GM12878 (cell line): ENCODE measurements around the gene CATSPERZ. TPM values are rescaled to one million over a fixed set of nuclear protein-coding genes. Genes with fewer than 3 reads are reported as not detected.

Source experiments
- ATAC-seq: fragments of 200-7000 bp; cut with Tn5 transposase; 3 replicates; pipeline ENCODE4 v1.9.1; 2020; ENCODE audit warnings: mild to moderate bottlenecking, moderate library complexity
- BruUV-seq: library from RNA; stranded (reverse); fragments of 400-500 nt; replicated peaks from 2 replicates; lab custom pipeline; 2021; lab: Mats Ljungman, UMichigan
- CTCF ChIA-PET: fragments of 300-600 bp; sonication (Branson Sonifier 250); formaldehyde crosslinking; extraction: SDS; loops from one replicate; lab custom pipeline; 2021; ENCODE audit warnings: inconsistent platforms; lab: Yijun Ruan, JAX
- POLR2A ChIA-PET: fragments of 350-600 bp; formaldehyde crosslinking; extraction: SDS; loops from one replicate; lab custom pipeline; 2021; ENCODE audit warnings: inconsistent platforms; lab: Charles Lee
- RAD21 ChIA-PET: fragments of 300-600 bp; sonication (Branson Sonifier 250); formaldehyde crosslinking; loops from one replicate; lab custom pipeline; 2023; ENCODE audit warnings: antibody characterized with exemption; ENCODE audit not compliant: unreplicated experiment; lab: Charles Lee
- SMC1A ChIA-PET: fragments of 300-600 bp; sonication (Branson Sonifier 250); formaldehyde crosslinking; loops from one replicate; lab custom pipeline; 2023; ENCODE audit not compliant: unreplicated experiment, uncharacterized antibody; lab: Charles Lee
- DNase-seq: peaks from one replicate; pipeline ENCODE4 v3.0.0-alpha.2; 2011; ENCODE audit warnings: low read depth, low spot score
- FAIRE-seq: peaks from 3 replicates; lab custom pipeline; 2011; peaks lifted over from hg19 to GRCh38; lab: Jason Lieb, UNC
- H2AFZ ChIP-seq: 2 replicates; pipeline ENCODE4 v1.6.0; 2011; ENCODE audit warnings: low read depth, low read length, control low read depth; ENCODE audit not compliant: control insufficient read depth
- H3K27ac ChIP-seq: 2 replicates; pipeline ENCODE4 v1.5.1; 2011; ENCODE audit warnings: control low read depth; ENCODE audit not compliant: control insufficient read depth, insufficient read depth
- H3K27me3 ChIP-seq, 2 experiments: replicated peaks in 1 of 2; 2 replicates each; pipeline versions ENCODE4 v1.6.0 to v1.6.1; 2011; ENCODE audit warnings: low read length in 1 of 2; ENCODE audit not compliant: control insufficient read depth in 2 of 2, insufficient read depth in 2 of 2
- H3K36me3 ChIP-seq, 2 experiments: 2 replicates each; pipeline ENCODE4 v1.5.1; 2011; ENCODE audit warnings: low read length in 1 of 2; ENCODE audit not compliant: control insufficient read depth in 2 of 2, insufficient read depth in 2 of 2
- H3K4me1 ChIP-seq: 2 replicates; pipeline ENCODE4 v1.6.1; 2011; ENCODE audit warnings: mild to moderate bottlenecking, low read length, moderate library complexity, mixed read lengths; ENCODE audit not compliant: control insufficient read depth, insufficient read depth
- H3K4me2 ChIP-seq: 2 replicates; pipeline ENCODE4 v1.6.0; 2011; ENCODE audit warnings: control low read depth; ENCODE audit not compliant: control insufficient read depth, insufficient read depth
- H3K4me3 ChIP-seq: fragments of 200-600 bp; sonication (generic); 2 replicates; pipeline ENCODE4 v1.5.1; 2016
- H3K79me2 ChIP-seq: 2 replicates; pipeline ENCODE4 v1.6.0; 2011; ENCODE audit warnings: low read length; ENCODE audit not compliant: control insufficient read depth, insufficient read depth
- H3K9ac ChIP-seq: 2 replicates; pipeline ENCODE4 v1.8.0; 2011; ENCODE audit warnings: low read length, control low read depth, mixed read lengths; ENCODE audit not compliant: control insufficient read depth, insufficient read depth
- H3K9me3 ChIP-seq: replicated peaks from 3 replicates; pipeline ENCODE4 v1.5.1; 2011; ENCODE audit warnings: mild to moderate bottlenecking, low read length; ENCODE audit not compliant: control insufficient read depth, insufficient read depth
- H4K20me1 ChIP-seq: 2 replicates; pipeline ENCODE4 v1.6.0; 2011; ENCODE audit not compliant: control insufficient read depth, insufficient read depth
- ATF7 ChIP-seq: fragments of 450-650 bp; IDR thresholded peaks from 2 replicates; pipeline ENCODE4 v1.6.1; 2016; ENCODE audit warnings: low read depth, mild to moderate bottlenecking
- JUND ChIP-seq: IDR thresholded peaks from 2 replicates; pipeline ENCODE4 v1.6.1; 2012; ENCODE audit warnings: low read depth, mild to moderate bottlenecking, low read length, improper control_type of control experiment, moderate library complexity
- SMARCA5 ChIP-seq: fragments of 450-650 bp; IDR thresholded peaks from 2 replicates; pipeline ENCODE4 v1.6.1; 2017; ENCODE audit warnings: mild to moderate bottlenecking
- WGBS: methylation state at CpG from one replicate; pipeline ENCODE4 v1.1.6; 2016; ENCODE audit warnings: low lambda C conversion rate; ENCODE audit not compliant: insufficient replicate concordance, insufficient coverage; ENCODE audit errors: missing lambda C conversion rate; 5-methylcytosine and 5-hydroxymethylcytosine counted together
- in situ Hi-C: fragments of 300-500 bp; cut with MboI; formaldehyde crosslinking; loops from 9 replicates; pipeline ENCODE4 v1.14.3; 2018; ENCODE audit warnings: mixed read lengths
- intact Hi-C: fragments of 100-400 bp; cut with micrococcal nuclease; formaldehyde crosslinking; loops from one replicate; pipeline ENCODE4 v1.14.2; 2022; ENCODE audit not compliant: unreplicated experiment
- polyA plus RNA-seq, 11 experiments: library from polyadenylated mRNA; depleted of rRNA in 4 of 11; unstranded in 6 of 11; stranded (reverse) in 5 of 11; fragments of >200 nt; fragmentation: Nextera tagmentation in 4 of 11; fragmentation: Illumina TruSeq in 1 of 11; extraction: Ambion mirVana in 4 of 11; extraction: Trizol in 1 of 11; gene quantifications; 1 replicate in 1 of 11; 2 replicates in 10 of 11; pipeline versions ENCODE4 v1.2.1 to v1.2.3, GENCODE V29; 2011 to 2016; ENCODE audit warnings: inconsistent platforms in 2 of 11, missing spikeins in 2 of 11, low read depth in 1 of 11
- total RNA-seq, 4 experiments: library from RNA; depleted of rRNA in 3 of 4; stranded (reverse); fragments of >200 nt in 3 of 4; fragmentation: Illumina TruSeq in 1 of 4; extraction: Trizol in 1 of 4; gene quantifications; 2 replicates each; pipeline versions ENCODE4 v1.2.1 to v1.2.3, GENCODE V29; 2013 to 2021
- TF ChIP-seq, protein P1 (sequence below): fragments of 450-650 bp; IDR thresholded peaks from 2 replicates; pipeline ENCODE4 v1.6.1; 2017; ENCODE audit warnings: mild to moderate bottlenecking, moderate library complexity

Gene CATSPERZ
- total and polyA plus RNA-seq, 10 of the 15 experiments (the other 5 are each of a cell fraction or from before 2014, with no cell fraction given): 0.12 to 0.31 TPM; not detected in 8

DNA sequence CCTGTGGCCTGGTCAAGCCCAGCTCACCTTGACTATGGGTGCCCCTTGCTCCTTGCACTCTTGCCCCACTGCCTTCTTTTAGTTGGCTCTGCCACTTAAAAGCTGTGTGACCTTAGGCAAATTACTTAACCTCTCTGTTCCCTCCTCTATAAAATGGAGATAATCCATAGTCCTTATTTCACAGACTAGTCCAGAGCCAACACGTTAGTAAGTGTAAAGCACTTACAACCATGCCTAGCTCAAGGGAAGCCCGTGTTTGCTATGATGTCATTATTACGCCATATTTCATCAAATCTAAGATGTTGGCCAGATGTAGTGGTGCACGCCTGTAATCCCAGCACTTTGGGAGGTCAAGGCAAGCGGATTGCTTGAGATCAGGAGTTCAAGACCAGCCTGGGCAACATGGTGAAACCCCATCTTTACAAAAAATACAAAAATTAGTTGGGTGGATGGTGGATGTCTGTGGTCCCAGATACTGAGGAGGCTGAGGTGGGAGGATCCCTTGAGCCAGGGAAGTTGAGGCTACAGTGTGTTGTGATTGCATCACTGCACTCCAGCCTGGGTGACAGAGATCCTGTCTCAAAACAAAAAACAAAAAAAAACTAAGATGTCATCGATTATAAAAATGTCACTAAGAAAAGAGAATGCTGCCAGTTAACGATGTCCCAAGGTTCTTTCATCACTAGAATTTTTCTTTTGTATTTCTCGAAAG is 37.5 kb downstream of the CATSPERZ start:
- DNase-seq: no peak
- H3K27me3 ChIP-seq: no peaks in the 10 kb centered on the region
- H3K36me3 ChIP-seq: no peaks in the 10 kb centered on the region; a peak in 1 of 4 replicates
- no TSS peak for BruUV-seq
- H3K4me3 ChIP-seq: no peak overlapping the region
- no peak overlapping the region for H3K4me2 ChIP-seq
- no peak for FAIRE-seq
- ATAC-seq: no peak
- ChIA-PET RAD21 (interaction anchor here (1.1 to 4.7 kb wide), 2 partner anchors 20 to 21 kb away, joined by 3 to 57 read pairs; partner anchors contain the start of genes PRDX5, RPS6KA4 and TRMT112), CTCF (interaction anchor here (0.7 to 14.7 kb wide), 5 partner anchors 18 to 596 kb away, joined by 3 to 228 read pairs (median 3); partner anchors contain the start of genes PRDX5 and TRMT112), SMC1A (interaction anchor here (1.7 to 2.5 kb wide), 2 partner anchors 18 to 20 kb away, joined by 9 to 12 read pairs; partner anchors contain the start of genes PRDX5 and TRMT112), POLR2A (interaction anchor here (1.8 to 4.6 kb wide), 2 partner anchors 21 to 67 kb away, joined by 9 to 37 read pairs; partner anchors contain the start of genes PRDX5 and TRMT112)
- H3K27ac ChIP-seq: no peak overlapping the region
- H2AFZ ChIP-seq: no peak overlapping the region
- intact Hi-C loops (no loop called here), in situ Hi-C loops (no loop called here)
- no peaks in the 10 kb centered on the region; the same call in 1 of the 2 replicates for H4K20me1 ChIP-seq
- TF ChIP-seq JUND (no peak), ATF7 (peak; percentile 44; the same call in 1 of the 2 replicates), SMARCA5 (peak; percentile 81)
- TF ChIP-seq, protein P1, sequence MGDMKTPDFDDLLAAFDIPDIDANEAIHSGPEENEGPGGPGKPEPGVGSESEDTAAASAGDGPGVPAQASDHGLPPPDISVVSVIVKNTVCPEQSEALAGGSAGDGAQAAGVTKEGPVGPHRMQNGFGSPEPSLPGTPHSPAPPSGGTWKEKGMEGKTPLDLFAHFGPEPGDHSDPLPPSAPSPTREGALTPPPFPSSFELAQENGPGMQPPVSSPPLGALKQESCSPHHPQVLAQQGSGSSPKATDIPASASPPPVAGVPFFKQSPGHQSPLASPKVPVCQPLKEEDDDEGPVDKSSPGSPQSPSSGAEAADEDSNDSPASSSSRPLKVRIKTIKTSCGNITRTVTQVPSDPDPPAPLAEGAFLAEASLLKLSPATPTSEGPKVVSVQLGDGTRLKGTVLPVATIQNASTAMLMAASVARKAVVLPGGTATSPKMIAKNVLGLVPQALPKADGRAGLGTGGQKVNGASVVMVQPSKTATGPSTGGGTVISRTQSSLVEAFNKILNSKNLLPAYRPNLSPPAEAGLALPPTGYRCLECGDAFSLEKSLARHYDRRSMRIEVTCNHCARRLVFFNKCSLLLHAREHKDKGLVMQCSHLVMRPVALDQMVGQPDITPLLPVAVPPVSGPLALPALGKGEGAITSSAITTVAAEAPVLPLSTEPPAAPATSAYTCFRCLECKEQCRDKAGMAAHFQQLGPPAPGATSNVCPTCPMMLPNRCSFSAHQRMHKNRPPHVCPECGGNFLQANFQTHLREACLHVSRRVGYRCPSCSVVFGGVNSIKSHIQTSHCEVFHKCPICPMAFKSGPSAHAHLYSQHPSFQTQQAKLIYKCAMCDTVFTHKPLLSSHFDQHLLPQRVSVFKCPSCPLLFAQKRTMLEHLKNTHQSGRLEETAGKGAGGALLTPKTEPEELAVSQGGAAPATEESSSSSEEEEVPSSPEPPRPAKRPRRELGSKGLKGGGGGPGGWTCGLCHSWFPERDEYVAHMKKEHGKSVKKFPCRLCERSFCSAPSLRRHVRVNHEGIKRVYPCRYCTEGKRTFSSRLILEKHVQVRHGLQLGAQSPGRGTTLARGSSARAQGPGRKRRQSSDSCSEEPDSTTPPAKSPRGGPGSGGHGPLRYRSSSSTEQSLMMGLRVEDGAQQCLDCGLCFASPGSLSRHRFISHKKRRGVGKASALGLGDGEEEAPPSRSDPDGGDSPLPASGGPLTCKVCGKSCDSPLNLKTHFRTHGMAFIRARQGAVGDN: no peak
- no peaks in the 10 kb centered on the region for H3K9me3 ChIP-seq
- H3K4me1 ChIP-seq: peaks cover 33% of the 10 kb centered on the region
- peaks cover 24% of the 10 kb centered on the region for H3K79me2 ChIP-seq
- no peak overlapping the region for H3K9ac ChIP-seq
- 91% methylated on average over 8 of the region's 8 CpGs for WGBS
